HEK293T (cell line): ENCODE data around the gene PRICKLE1.

ENCODE experiments used
- ARNT ChIP-seq: fragments of 450-650 bp; IDR thresholded peaks from 2 replicates; pipeline ENCODE4 v1.6.1; 2017; ENCODE audit warnings: mild to moderate bottlenecking
- ELF4 ChIP-seq: fragments of 450-650 bp; IDR thresholded peaks from 2 replicates; pipeline ENCODE4 v1.6.1; 2017; ENCODE audit warnings: antibody characterized with exemption
- FOXA1 ChIP-seq: fragments of 450-650 bp; IDR thresholded peaks from 2 replicates; pipeline ENCODE4 v1.6.1; 2016; ENCODE audit warnings: mild to moderate bottlenecking
- FOXM1 ChIP-seq: fragments of 450-650 bp; IDR thresholded peaks from 2 replicates; pipeline ENCODE4 v1.6.1; 2017; ENCODE audit warnings: mild to moderate bottlenecking, borderline replicate concordance
- HDGF ChIP-seq: fragments of 450-650 bp; IDR thresholded peaks from 2 replicates; pipeline ENCODE4 v1.6.1; 2017; ENCODE audit warnings: antibody characterized with exemption, borderline replicate concordance
- L3MBTL2 ChIP-seq: fragments of 450-650 bp; conservative IDR thresholded peaks from 2 replicates; pipeline ENCODE4 v1.6.1; 2016; ENCODE audit warnings: mild to moderate bottlenecking
- LEF1 ChIP-seq: fragments of 450-650 bp; IDR thresholded peaks from 2 replicates; pipeline ENCODE4 v1.6.1; 2017; ENCODE audit warnings: mild to moderate bottlenecking, borderline replicate concordance
- NFRKB ChIP-seq: fragments of 450-650 bp; IDR thresholded peaks from 2 replicates; pipeline ENCODE4 v1.6.1; 2016; ENCODE audit warnings: mild to moderate bottlenecking, moderate library complexity
- SP1 ChIP-seq: fragments of 450-650 bp; IDR thresholded peaks from 2 replicates; pipeline ENCODE4 v1.6.1; 2017
- SUZ12 ChIP-seq: fragments of 450-650 bp; IDR thresholded peaks from 2 replicates; pipeline ENCODE4 v1.6.1; 2016; ENCODE audit warnings: mild to moderate bottlenecking
- ZNF384 ChIP-seq: fragments of 450-650 bp; IDR thresholded peaks from 2 replicates; pipeline ENCODE4 v1.6.1; 2016

- no peak for TF ChIP-seq NFRKB
- no peak for TF ChIP-seq SUZ12
- TF ChIP-seq SP1: no peak
- TF ChIP-seq ARNT: no peak
- no peak for TF ChIP-seq FOXM1
- no peak for TF ChIP-seq ZNF384
- TF ChIP-seq ELF4: no peak
- no peak for TF ChIP-seq L3MBTL2
- no peak for TF ChIP-seq FOXA1
- no peak for TF ChIP-seq HDGF
- TF ChIP-seq LEF1: no peak
These were observed 162.8 kb downstream of the PRICKLE1 start for GRCh38 chr12:42426746-42427145.
